Brain microvascular endothelial cell (primary cell): Measurements from ENCODE around the gene SMG6.
"Not testable (repeated sequence)": the region's sequence is repeated elsewhere in the genome, so short reads cannot be mapped to it uniquely, and the experiment has no call there.

Source experiments
- DNase-seq: peaks from one replicate; pipeline ENCODE4 v3.0.0-alpha.2; 2020
- H3K27ac ChIP-seq: fragments of 250-450 bp; sonication (Bioruptor Pico); 2 replicates; pipeline ENCODE4 v1.5.1; 2020; ENCODE audit warnings: mild to moderate bottlenecking, moderate library complexity
- H3K27me3 ChIP-seq: fragments of 250-450 bp; sonication (Bioruptor Pico); replicated peaks from 2 replicates; pipeline ENCODE4 v1.5.1; 2020; ENCODE audit warnings: mild to moderate bottlenecking
- H3K36me3 ChIP-seq: fragments of 250-450 bp; sonication (Bioruptor Pico); replicated peaks from 2 replicates; pipeline ENCODE4 v1.5.1; 2020; ENCODE audit warnings: mild to moderate bottlenecking
- H3K4me3 ChIP-seq: 2 replicates; pipeline ENCODE4 v1.5.1; 2011; ENCODE audit warnings: low read depth, mild to moderate bottlenecking, control low read depth, low read length, moderate library complexity
- CTCF ChIP-seq: IDR thresholded peaks from 2 replicates; pipeline ENCODE4 v1.5.1; 2011; ENCODE audit warnings: low read depth, mild to moderate bottlenecking, moderate library complexity, low read length, control low read depth, inconsistent platforms; ENCODE audit errors: missing control alignments
- in situ Hi-C: cut with HindIII; loops from 2 replicates; pipeline ENCODE4 v1.10.0; 2017; ENCODE audit warnings: low sequenced_read_pairs, low pct_ligation_motif_present

Gene SMG6

GRCh38 chr17:2149934-2150333 lies 153.7 kb downstream of the SMG6 start:
- H3K36me3 ChIP-seq: peaks cover 19% of the 10 kb centered on the region
- no peak overlapping the region for H3K4me3 ChIP-seq
- no peak overlapping the region for H3K27ac ChIP-seq
- in situ Hi-C loops: no loop called here
- H3K27me3 ChIP-seq: no peaks in the 10 kb centered on the region
- DNase-seq: no peak
- no peak for TF ChIP-seq CTCF

GRCh38 chr17:2146132-2146871 lies 157.3 kb downstream of the SMG6 start:
- H3K27me3 ChIP-seq: no peaks in the 10 kb centered on the region
- H3K27ac ChIP-seq: no peak overlapping the region
- no peak for TF ChIP-seq CTCF
- H3K4me3 ChIP-seq: no peak overlapping the region
- peaks cover 22% of the 10 kb centered on the region for H3K36me3 ChIP-seq
- in situ Hi-C loops: no loop called here
- DNase-seq: no peak

GRCh38 chr17:2144701-2145100 lies 158.9 kb downstream of the SMG6 start:
- in situ Hi-C loops: no loop called here
- H3K4me3 ChIP-seq: no peak overlapping the region
- TF ChIP-seq CTCF: no peak
- H3K27me3 ChIP-seq: no peaks in the 10 kb centered on the region
- H3K27ac ChIP-seq: no peak overlapping the region
- peaks cover 15% of the 10 kb centered on the region for H3K36me3 ChIP-seq
- DNase-seq: no peak

- no peak for DNase-seq
- Histone ChIP-seq H3K27ac (no peak overlapping the region), H3K36me3 (peaks cover 11% of the 10 kb centered on the region), H3K27me3 (no peaks in the 10 kb centered on the region), H3K4me3 (no peak overlapping the region)
- in situ Hi-C loops: no loop called here
- TF ChIP-seq CTCF: no peak
Measured at GRCh38 chr17:2143332-2143731, 160.3 kb downstream of the SMG6 start.

- DNase-seq, H3K27me3 ChIP-seq, H3K27ac ChIP-seq, H3K4me3 ChIP-seq, H3K36me3 ChIP-seq, in situ Hi-C loops: not testable (repeated sequence)
Measured at GRCh38 chr17:2142682-2143081, 160.9 kb downstream of the SMG6 start.

GRCh38 chr17:2140683-2141082 lies 162.9 kb downstream of the SMG6 start:
- Histone ChIP-seq H3K36me3 (peaks cover 3% of the 10 kb centered on the region), H3K4me3 (no peak overlapping the region), H3K27ac (no peak overlapping the region), H3K27me3 (no peaks in the 10 kb centered on the region)
- in situ Hi-C loops: no loop called here
- DNase-seq: no peak
- no peak for TF ChIP-seq CTCF
